ENCODE results near the gene ZDHHC20. TPM values are rescaled to one million over a fixed set of nuclear protein-coding genes. Genes with fewer than 3 reads are reported as not detected.
A peak's percentile ranks its signal among the peaks of the same experiment; 100 is the strongest.

Gene ZDHHC20
- total RNA-seq, 2 experiments from 2014 or later, result 46.1 to 50.9 TPM

DNA sequence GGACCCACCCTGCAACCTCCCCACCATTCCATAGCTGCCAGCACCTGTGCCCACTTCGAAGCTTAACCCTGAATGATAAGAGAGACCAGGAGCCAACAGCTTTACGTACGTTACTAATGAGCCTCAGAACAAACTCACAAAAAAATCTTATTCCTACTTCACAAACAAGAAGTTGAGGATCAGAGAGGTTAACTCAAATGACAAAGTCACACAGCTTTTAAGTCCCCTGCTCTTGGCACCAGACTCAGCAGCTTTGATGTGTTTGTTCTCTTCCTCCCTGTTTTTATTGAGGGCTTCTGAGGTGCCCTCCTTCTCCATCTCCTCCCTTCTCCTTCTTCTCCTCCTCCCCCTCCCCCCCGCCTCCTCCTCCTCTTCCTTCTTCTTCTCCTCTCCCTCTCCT is 115.4 kb downstream of the ZDHHC20 start:
- Mint-ChIP-seq H3K27ac (peak overlapping the region; percentile 85), H3K36me3 (ENCODE audit: low read depth) (no peaks in the 10 kb centered on the region), H3K4me3 (peak overlapping the region; percentile 63), H3K4me1 (ENCODE audit: low read depth) (peaks cover 20% of the 10 kb centered on the region), H3K27me3 (no peaks in the 10 kb centered on the region), H3K9me3 (no peaks in the 10 kb centered on the region)
- DNase-seq (no peak), ATAC-seq (no peak)
- TF ChIP-seq, protein P1, sequence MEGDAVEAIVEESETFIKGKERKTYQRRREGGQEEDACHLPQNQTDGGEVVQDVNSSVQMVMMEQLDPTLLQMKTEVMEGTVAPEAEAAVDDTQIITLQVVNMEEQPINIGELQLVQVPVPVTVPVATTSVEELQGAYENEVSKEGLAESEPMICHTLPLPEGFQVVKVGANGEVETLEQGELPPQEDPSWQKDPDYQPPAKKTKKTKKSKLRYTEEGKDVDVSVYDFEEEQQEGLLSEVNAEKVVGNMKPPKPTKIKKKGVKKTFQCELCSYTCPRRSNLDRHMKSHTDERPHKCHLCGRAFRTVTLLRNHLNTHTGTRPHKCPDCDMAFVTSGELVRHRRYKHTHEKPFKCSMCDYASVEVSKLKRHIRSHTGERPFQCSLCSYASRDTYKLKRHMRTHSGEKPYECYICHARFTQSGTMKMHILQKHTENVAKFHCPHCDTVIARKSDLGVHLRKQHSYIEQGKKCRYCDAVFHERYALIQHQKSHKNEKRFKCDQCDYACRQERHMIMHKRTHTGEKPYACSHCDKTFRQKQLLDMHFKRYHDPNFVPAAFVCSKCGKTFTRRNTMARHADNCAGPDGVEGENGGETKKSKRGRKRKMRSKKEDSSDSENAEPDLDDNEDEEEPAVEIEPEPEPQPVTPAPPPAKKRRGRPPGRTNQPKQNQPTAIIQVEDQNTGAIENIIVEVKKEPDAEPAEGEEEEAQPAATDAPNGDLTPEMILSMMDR (IDR thresholded peaks at IDR 0.05), result no peak
- CTCF ChIA-PET, result interaction anchor here (1.4 to 2.2 kb wide), 3 partner anchors 45 to 133 kb away, joined by 4 to 10 read pairs (median 8); no protein-coding TSS in a partner anchor
- intact Hi-C loops (cut with micrococcal nuclease), result no loop called here
- POLR2A ChIA-PET, result interaction anchor here (1.0 to 1.8 kb wide), 3 partner anchors 13 to 168 kb away, joined by 3 to 5 read pairs (median 3); partner anchors contain the start of gene MRPL57

DNA sequence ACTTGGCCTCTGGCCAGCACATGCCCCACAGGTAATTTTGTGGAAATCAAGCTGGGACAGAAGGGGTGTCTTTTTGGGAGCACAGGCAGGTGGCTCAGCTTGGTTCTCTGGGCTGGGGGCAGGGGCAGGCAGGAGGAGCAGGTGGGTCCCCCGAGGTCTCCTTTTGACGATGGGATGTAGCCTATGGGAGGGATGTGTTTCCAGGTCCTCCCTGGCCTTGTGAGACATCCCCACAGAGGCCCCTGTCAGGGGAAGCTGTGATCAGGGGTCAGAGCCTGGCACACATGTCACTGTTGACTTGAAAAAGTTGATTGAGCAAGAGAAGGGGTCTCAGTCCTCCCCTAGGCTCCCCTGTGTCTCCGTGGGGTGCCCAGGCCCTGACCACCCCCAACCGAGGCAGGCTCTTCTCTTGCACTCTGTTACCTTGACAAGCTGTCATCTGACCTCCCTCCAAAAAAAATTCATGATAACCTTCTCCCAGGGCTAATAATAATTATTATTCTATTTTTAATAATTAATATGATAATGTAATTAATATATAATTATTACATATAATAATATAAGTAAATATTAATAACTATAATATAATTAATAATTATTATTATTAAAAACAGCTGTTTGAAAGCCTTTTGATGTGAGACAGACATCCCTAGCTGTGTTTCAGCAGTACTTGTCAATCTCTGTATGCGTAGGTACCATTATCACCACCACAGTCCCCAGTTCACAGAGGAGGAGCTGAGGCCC is 116.2 kb downstream of the ZDHHC20 start:
- Mint-ChIP-seq H3K4me1 (ENCODE audit: low read depth) (peaks cover 20% of the 10 kb centered on the region), H3K27me3 (no peaks in the 10 kb centered on the region), H3K4me3 (no peak overlapping the region), H3K36me3 (ENCODE audit: low read depth) (no peaks in the 10 kb centered on the region), H3K27ac (no peak overlapping the region), H3K9me3 (no peaks in the 10 kb centered on the region)
- TF ChIP-seq, protein P1 (IDR thresholded peaks at IDR 0.05), result no peak
- ATAC-seq (no peak), DNase-seq (no peak)
- CTCF ChIA-PET, result interaction anchor here (2.1 to 2.2 kb wide), 2 partner anchors 46 to 134 kb away, joined by 8 to 10 read pairs; no protein-coding TSS in a partner anchor
- POLR2A ChIA-PET, result interaction anchor here (1.2 kb wide), 1 partner anchor 167 kb away, joined by 3 read pairs; no protein-coding TSS in a partner anchor
- intact Hi-C loops (cut with micrococcal nuclease), result no loop called here

GRCh38 chr13:21341637-21342422 is 117.3 kb downstream of the ZDHHC20 start:
- ChIA-PET CTCF (interaction anchor here (0.8 kb wide), 1 partner anchor 136 kb away, joined by 3 read pairs; no protein-coding TSS in a partner anchor), POLR2A (interaction anchor here (0.7 to 0.8 kb wide), 2 partner anchors 22 to 58 kb away, joined by 3 read pairs; no protein-coding TSS in a partner anchor)
- Mint-ChIP-seq H3K4me3 (no peak overlapping the region), H3K27ac (no peak overlapping the region), H3K36me3 (ENCODE audit: low read depth) (no peaks in the 10 kb centered on the region), H3K9me3 (no peaks in the 10 kb centered on the region), H3K4me1 (ENCODE audit: low read depth) (peaks cover 20% of the 10 kb centered on the region), H3K27me3 (no peaks in the 10 kb centered on the region)
- intact Hi-C loops (cut with micrococcal nuclease), result no loop called here
- DNase-seq (no peak), ATAC-seq (no peak)
- TF ChIP-seq, protein P1 (IDR thresholded peaks at IDR 0.05), result no peak

GRCh38 chr13:21338639-21339278 is 120.3 kb downstream of the ZDHHC20 start:
- Mint-ChIP-seq H3K27me3 (no peaks in the 10 kb centered on the region), H3K27ac (no peak overlapping the region)
- intact Hi-C loops (cut with micrococcal nuclease), result no loop called here

More at GRCh38 chr13:21338639-21339278, 120.3 kb downstream of the ZDHHC20 start:
- peaks cover 8% of the 10 kb centered on the region for H3K4me1 Mint-ChIP-seq (ENCODE audit: low read depth)
- no peak overlapping the region for H3K4me3 Mint-ChIP-seq
- CTCF ChIA-PET, result no interaction called here
- no peak for DNase-seq
- TF ChIP-seq, protein P1 (IDR thresholded peaks at IDR 0.05), result no peak
- no peak for ATAC-seq
- POLR2A ChIA-PET, result no interaction called here
- no peaks in the 10 kb centered on the region for H3K36me3 Mint-ChIP-seq (ENCODE audit: low read depth)
- H3K9me3 Mint-ChIP-seq, result no peaks in the 10 kb centered on the region

Data from activated CD8-positive, alpha-beta T cell treated with anti-CD3 and anti-CD28 coated beads for 36 hours (primary cell).